Left lung (tissue), 10 donors: ENCODE data around the gene ACBD6. TPM values are rescaled to one million over a fixed set of nuclear protein-coding genes. Genes with fewer than 3 reads are reported as not detected.
A peak's percentile ranks its signal among the peaks of the same experiment; 100 is the strongest.

Experiments used
- ATAC-seq: fragments of 200-7000 bp; cut with Tn5 transposase; one replicate; pipeline ENCODE4 v1.9.1; 2020; ENCODE audit warnings: moderate library complexity
- DNase-seq, 4 donors: peaks; one replicate each; pipeline ENCODE4 v3.0.0-alpha.2; 2013 to 2020
- H3K27ac ChIP-seq, 2 donors: fragments of 200-600 bp; sonication (generic) in 1 of 2; one replicate each; pipeline versions ENCODE4 v1.5.0 to v1.8.0; 2020 to 2021
- H3K27me3 ChIP-seq, 2 donors: fragments of 200-600 bp; sonication (generic) in 1 of 2; one replicate each; pipeline versions ENCODE4 v1.5.0 to v1.8.0; 2020 to 2021
- H3K36me3 ChIP-seq, 2 donors: fragments of 200-600 bp; sonication (generic) in 1 of 2; one replicate each; pipeline versions ENCODE4 v1.5.0 to v1.8.0; 2020 to 2021
- H3K4me1 ChIP-seq, 2 donors: fragments of 200-600 bp; one replicate each; pipeline ENCODE4 v1.8.0; 2021
- H3K4me3 ChIP-seq, 2 donors: fragments of 200-600 bp; sonication (generic) in 1 of 2; one replicate each; pipeline versions ENCODE4 v1.5.0 to v1.8.0; 2020 to 2021; ENCODE audit warnings: mild to moderate bottlenecking in 1 of 2
- H3K9me3 ChIP-seq, 2 donors: fragments of 200-600 bp; sonication (generic) in 1 of 2; one replicate each; pipeline versions ENCODE4 v1.5.0 to v1.8.0; 2020 to 2021
- CTCF ChIP-seq, 2 donors: fragments of 200-600 bp; sonication (generic) in 1 of 2; IDR thresholded peaks; one replicate each; pipeline versions ENCODE4 v1.5.0 to v1.8.0; 2021; ENCODE audit warnings: antibody characterized with exemption in 2 of 2
- intact Hi-C, 2 donors: fragments of 100-400 bp; cut with DNase I; formaldehyde crosslinking; loops; one replicate each; pipeline versions ENCODE4 v1.11.2 to v1.14.2; 2022
- polyA plus RNA-seq, 6 donors: library from polyadenylated mRNA; unstranded; fragments of 120-200 nt; gene quantifications; one replicate each; pipeline ENCODE4 v1.2.1, GENCODE V29; 2013; ENCODE audit not compliant: insufficient read length in 6 of 6
- total RNA-seq, 2 donors: library from RNA; stranded (reverse); fragmentation: NEBNext Ultra II Directional; extraction: Animal tissue kit (Norgen Biotek cat#: 25700); gene quantifications; one replicate each; pipeline ENCODE4 v1.2.1, GENCODE V29; 2021
- donor health status: DM: no; HTN: yes; CAD: no.
- donor health status: DM: no; HTN: no; CAD: no.

ACBD6 gene
- total and polyA plus RNA-seq, 8 donors, result 26.5 to 81.9 (median 78.9) TPM

GRCh38 chr1:180503280-180503862, 994 bp upstream of the ACBD6 start:
- intact Hi-C loops, result no loop called here
- DNase-seq, result peak in 1 of 4 donors; percentile 12
- no peaks in the 10 kb centered on the region for H3K27me3 ChIP-seq
- no peak for TF ChIP-seq CTCF (IDR thresholded peaks at IDR 0.05)
- H3K4me1 ChIP-seq, result peaks cover 8 to 38% of the 10 kb centered on the region in 2 donors
- H3K9me3 ChIP-seq, result no peaks in the 10 kb centered on the region
- peak; percentile 9 for ATAC-seq
- H3K27ac ChIP-seq, result peak overlapping the region; percentile 93 to 94
- no peaks in the 10 kb centered on the region for H3K36me3 ChIP-seq
- peak overlapping the region; percentile 45 to 90 for H3K4me3 ChIP-seq

- no peaks in the 10 kb centered on the region for H3K36me3 ChIP-seq
- H3K27ac ChIP-seq, result peak overlapping the region; percentile 93 to 94
- DNase-seq, result no peak
- ATAC-seq, result peak; percentile 54
- peaks cover 8 to 38% of the 10 kb centered on the region in 2 donors for H3K4me1 ChIP-seq
- intact Hi-C loops, result no loop called here
- peak overlapping the region; percentile 45 to 90 for H3K4me3 ChIP-seq
- no peaks in the 10 kb centered on the region for H3K9me3 ChIP-seq
- no peak for TF ChIP-seq CTCF (IDR thresholded peaks at IDR 0.05)
- H3K27me3 ChIP-seq, result no peaks in the 10 kb centered on the region
Observed at GRCh38 chr1:180501865-180502360, 464 bp downstream of the ACBD6 start.

- H3K27me3 ChIP-seq, result no peaks in the 10 kb centered on the region
- no peaks in the 10 kb centered on the region for H3K36me3 ChIP-seq
- intact Hi-C loops, result no loop called here
- no peak for TF ChIP-seq CTCF (IDR thresholded peaks at IDR 0.05)
- H3K9me3 ChIP-seq, result no peaks in the 10 kb centered on the region
- no peak for ATAC-seq
- peak overlapping the region in 1 of 2 donors; percentile 90 for H3K4me3 ChIP-seq
- DNase-seq, result no peak
- peaks cover 8 to 38% of the 10 kb centered on the region in 2 donors for H3K4me1 ChIP-seq
- no peak overlapping the region for H3K27ac ChIP-seq
Observed at GRCh38 chr1:180500689-180501088, 1.7 kb downstream of the ACBD6 start.

- intact Hi-C loops, result no loop called here
- H3K36me3 ChIP-seq, result peaks cover 0 to 5% of the 10 kb centered on the region in 2 donors
- ATAC-seq (no peak), DNase-seq (no peak)
- TF ChIP-seq CTCF (IDR thresholded peaks at IDR 0.05), result no peak
- no peak overlapping the region for H3K4me3 ChIP-seq
- H3K27me3 ChIP-seq, result no peaks in the 10 kb centered on the region
- H3K27ac ChIP-seq, result no peak overlapping the region
- no peaks in the 10 kb centered on the region for H3K9me3 ChIP-seq
- peaks cover 8 to 37% of the 10 kb centered on the region in 2 donors for H3K4me1 ChIP-seq
Observed at GRCh38 chr1:180498594-180498993, 3.8 kb downstream of the ACBD6 start.

- no peaks in the 10 kb centered on the region for H3K9me3 ChIP-seq
- H3K4me3 ChIP-seq, result no peak overlapping the region
- no peak for DNase-seq
- no peak for ATAC-seq
- no peak for TF ChIP-seq CTCF (IDR thresholded peaks at IDR 0.05)
- no peaks in the 10 kb centered on the region for H3K27me3 ChIP-seq
- peaks cover 0 to 12% of the 10 kb centered on the region in 2 donors for H3K36me3 ChIP-seq
- peaks cover 8 to 32% of the 10 kb centered on the region in 2 donors for H3K4me1 ChIP-seq
- H3K27ac ChIP-seq, result no peak overlapping the region
- intact Hi-C loops, result no loop called here
Observed at GRCh38 chr1:180497826-180498225, 4.6 kb downstream of the ACBD6 start.
